A549 (cell line): ENCODE measurements around the gene SPTY2D1. TPM values are rescaled to one million over a fixed set of nuclear protein-coding genes. Genes with fewer than 3 reads are reported as not detected.

ENCODE experiments used
- ATAC-seq, 2 experiments: fragments of 200-7000 bp in 1 of 2; fragments of >200 bp in 1 of 2; cut with Nextera tagmentation in 1 of 2; cut with Tn5 transposase in 1 of 2; 3 replicates each; pipeline versions ENCODE4 v1.8.0 to v1.9.1; 2018 to 2020; ENCODE audit warnings: mild to moderate bottlenecking in 1 of 2, moderate library complexity in 1 of 2
- CTCF ChIA-PET: fragments of 300-600 bp; sonication (Branson Sonifier 250); formaldehyde crosslinking; extraction: SDS; loops from one replicate; lab custom pipeline; 2021; ENCODE audit warnings: antibody characterized with exemption, inconsistent platforms; lab: Yijun Ruan, JAX
- POLR2A ChIA-PET: fragments of 350-600 bp; formaldehyde crosslinking; extraction: SDS; loops from one replicate; lab custom pipeline; 2021; ENCODE audit warnings: antibody characterized with exemption, inconsistent platforms; lab: Yijun Ruan, JAX
- DNase-seq, 2 experiments: peaks; one replicate each; pipeline versions ENCODE4 v3.0.0 to v3.0.0-alpha.2; 2011 to 2016; ENCODE audit warnings: low read depth in 1 of 2, low spot score in 1 of 2
- FAIRE-seq: peaks from 2 replicates; lab custom pipeline; 2011; peaks lifted over from hg19 to GRCh38; lab: Jason Lieb, UNC
- H3K27ac ChIP-seq, 2 experiments: fragments of >200 bp; sonication (Bioruptor Twin); formaldehyde crosslinking; 3 replicates each; pipeline ENCODE4 v1.5.1; 2016 to 2017
- H3K4me1 ChIP-seq: fragments of >200 bp; sonication (Bioruptor Twin); formaldehyde crosslinking; 3 replicates; pipeline ENCODE4 v1.6.1; 2016
- H3K4me2 ChIP-seq: fragments of >200 bp; sonication (Bioruptor Twin); formaldehyde crosslinking; 3 replicates; pipeline ENCODE4 v1.6.1; 2016
- H3K4me3 ChIP-seq: fragments of >200 bp; sonication (Bioruptor Twin); formaldehyde crosslinking; 3 replicates; pipeline ENCODE4 v1.5.1; 2016
- H3K9me3 ChIP-seq: fragments of >200 bp; sonication (Bioruptor Twin); formaldehyde crosslinking; 3 replicates; pipeline ENCODE4 v1.6.1; 2016
- CBX8 ChIP-seq: fragments of 200-600 bp; sonication (generic); IDR thresholded peaks from 2 replicates; pipeline ENCODE4 v1.6.1; 2016
- CHD4 ChIP-seq: fragments of 200-600 bp; sonication (generic); IDR thresholded peaks from 2 replicates; pipeline ENCODE4 v1.6.1; 2016; ENCODE audit warnings: antibody characterized with exemption, mild to moderate bottlenecking, borderline replicate concordance
- EHF ChIP-seq: fragments of 250-450 bp; sonication (Bioruptor Pico); IDR thresholded peaks from 2 replicates; pipeline ENCODE4 v1.5.0; 2020; ENCODE audit warnings: mild to moderate bottlenecking
- EHMT2 ChIP-seq: fragments of 200-600 bp; sonication (generic); IDR thresholded peaks from 2 replicates; pipeline ENCODE4 v1.6.1; 2016; ENCODE audit warnings: antibody characterized with exemption, low read depth, mild to moderate bottlenecking, moderate library complexity
- EP300 ChIP-seq, 2 experiments: fragments of >200 bp; sonication (Bioruptor Twin); formaldehyde crosslinking; IDR thresholded peaks; 2 replicates in 1 of 2; 3 replicates in 1 of 2; pipeline ENCODE4 v1.6.1; 2016 to 2017
- FOSL2 ChIP-seq, 2 experiments: fragments of 450-650 bp in 1 of 2; fragments of >200 bp in 1 of 2; sonication (Bioruptor Twin) in 1 of 2; formaldehyde crosslinking; IDR thresholded peaks; 2 replicates each; pipeline versions ENCODE4 v1.5.0 to v1.6.1; 2016 to 2020; ENCODE audit warnings: mild to moderate bottlenecking in 1 of 2, moderate library complexity in 1 of 2
- FOXS1 ChIP-seq: fragments of 250-450 bp; sonication (Bioruptor Pico); IDR thresholded peaks from 2 replicates; pipeline ENCODE4 v1.5.0; 2020; ENCODE audit warnings: mild to moderate bottlenecking, moderate library complexity
- GATA3 ChIP-seq: IDR thresholded peaks from 2 replicates; pipeline ENCODE4 v1.6.1; 2012; ENCODE audit warnings: borderline replicate concordance
- HEYL ChIP-seq: fragments of 250-450 bp; sonication (Bioruptor Pico); IDR thresholded peaks from 2 replicates; pipeline ENCODE4 v1.8.0; 2021; ENCODE audit warnings: mild to moderate bottlenecking, moderate library complexity
- HOXA7 ChIP-seq: fragments of 250-450 bp; sonication (Bioruptor Pico); IDR thresholded peaks from 2 replicates; pipeline ENCODE4 v1.5.0; 2020; ENCODE audit warnings: mild to moderate bottlenecking, moderate library complexity
- HOXB13 ChIP-seq: fragments of 250-450 bp; sonication (Bioruptor Pico); IDR thresholded peaks from 2 replicates; pipeline ENCODE4 v1.5.0; 2020; ENCODE audit warnings: low read depth, mild to moderate bottlenecking, moderate library complexity
- HOXB5 ChIP-seq: fragments of 250-450 bp; sonication (Bioruptor Pico); IDR thresholded peaks from 2 replicates; pipeline ENCODE4 v1.5.0; 2020; ENCODE audit warnings: mild to moderate bottlenecking, moderate library complexity
- JUN ChIP-seq, 2 experiments: fragments of >200 bp; sonication (Bioruptor Twin); formaldehyde crosslinking; IDR thresholded peaks; 2 replicates in 1 of 2; 3 replicates in 1 of 2; pipeline ENCODE4 v1.6.1; 2016 to 2017
- KDM5A ChIP-seq: fragments of 200-600 bp; sonication (generic); IDR thresholded peaks from 2 replicates; pipeline ENCODE4 v1.6.1; 2016; ENCODE audit warnings: antibody characterized with exemption, mild to moderate bottlenecking
- MAFK ChIP-seq: fragments of 450-650 bp; IDR thresholded peaks from 2 replicates; pipeline ENCODE4 v1.6.1; 2014; ENCODE audit not compliant: partially characterized antibody
- MAZ ChIP-seq: fragments of 150-350 bp; IDR thresholded peaks from 2 replicates; pipeline ENCODE4 v1.6.1; 2014; ENCODE audit warnings: antibody characterized with exemption, low read depth, low read length, borderline replicate concordance
- MYC ChIP-seq: IDR thresholded peaks from 2 replicates; pipeline ENCODE4 v1.6.1; 2012; ENCODE audit warnings: mild to moderate bottlenecking, inconsistent platforms, low read length, improper control_type of control experiment, borderline replicate concordance
- NFE2L2 ChIP-seq: fragments of 150-350 bp; conservative IDR thresholded peaks from 2 replicates; pipeline ENCODE4 v1.6.1; 2014; ENCODE audit warnings: low read length
- RCOR1 ChIP-seq: fragments of 150-350 bp; IDR thresholded peaks from 2 replicates; pipeline ENCODE4 v1.6.1; 2014; ENCODE audit warnings: antibody characterized with exemption, low read length, low read depth
- RNF2 ChIP-seq: fragments of 200-600 bp; sonication (generic); IDR thresholded peaks from 2 replicates; pipeline ENCODE4 v1.6.1; 2016; ENCODE audit warnings: low read depth, mild to moderate bottlenecking, antibody characterized with exemption, moderate library complexity, borderline replicate concordance
- SREBF2 ChIP-seq: fragments of 450-650 bp; IDR thresholded peaks from 2 replicates; pipeline ENCODE4 v1.6.1; 2014; ENCODE audit warnings: mild to moderate bottlenecking, moderate library complexity
- TFCP2L1 ChIP-seq: fragments of 250-450 bp; sonication (Bioruptor Pico); IDR thresholded peaks from 2 replicates; pipeline ENCODE4 v1.5.0; 2021; ENCODE audit warnings: mild to moderate bottlenecking
- ZC3H11A ChIP-seq: fragments of 450-650 bp; IDR thresholded peaks from 2 replicates; pipeline ENCODE4 v1.6.1; 2014; ENCODE audit warnings: antibody characterized with exemption, mild to moderate bottlenecking
- ZFP36 ChIP-seq: fragments of 450-650 bp; IDR thresholded peaks from 2 replicates; pipeline ENCODE4 v1.6.1; 2014; ENCODE audit warnings: borderline replicate concordance; ENCODE audit not compliant: partially characterized antibody
- ZNF302 ChIP-seq: fragments of 250-450 bp; sonication (Bioruptor Pico); IDR thresholded peaks from 2 replicates; pipeline ENCODE4 v1.9.0; 2021; ENCODE audit warnings: inconsistent platforms, mild to moderate bottlenecking, moderate library complexity
- WGBS: methylation state at CpG from one replicate; pipeline ENCODE4 v1.1.6; 2017; ENCODE audit errors: missing lambda C conversion rate; 5-methylcytosine and 5-hydroxymethylcytosine counted together
- polyA plus RNA-seq, 4 experiments: library from polyadenylated mRNA; depleted of rRNA in 3 of 4; stranded (reverse); fragments of >200 nt; fragmentation: RNase III in 1 of 4; extraction: RNeasy Plus Mini Kit Qiagen cat#74134 plus additional on column Dnase treatment in 1 of 4; gene quantifications; 2 replicates in 3 of 4; 3 replicates in 1 of 4; pipeline ENCODE4 v1.2.3, GENCODE V29; 2011 to 2017
- TF ChIP-seq, protein P1 (sequence below): IDR thresholded peaks from 2 replicates; pipeline ENCODE4 v1.6.1; 2012
- TF ChIP-seq, protein P2 (sequence below): fragments of >200 bp; sonication (Bioruptor Twin); formaldehyde crosslinking; IDR thresholded peaks from 3 replicates; pipeline ENCODE4 v1.6.1; 2016
- TF ChIP-seq, protein P3 (sequence below): fragments of 200-600 bp; sonication (generic); IDR thresholded peaks from 2 replicates; pipeline ENCODE4 v1.6.1; 2016; ENCODE audit warnings: antibody characterized with exemption, mild to moderate bottlenecking, moderate library complexity

Gene SPTY2D1
- polyA plus RNA-seq, 2 of the 4 experiments (the other 2 are of a cell fraction) = 14.1 to 24.6 TPM

DNA sequence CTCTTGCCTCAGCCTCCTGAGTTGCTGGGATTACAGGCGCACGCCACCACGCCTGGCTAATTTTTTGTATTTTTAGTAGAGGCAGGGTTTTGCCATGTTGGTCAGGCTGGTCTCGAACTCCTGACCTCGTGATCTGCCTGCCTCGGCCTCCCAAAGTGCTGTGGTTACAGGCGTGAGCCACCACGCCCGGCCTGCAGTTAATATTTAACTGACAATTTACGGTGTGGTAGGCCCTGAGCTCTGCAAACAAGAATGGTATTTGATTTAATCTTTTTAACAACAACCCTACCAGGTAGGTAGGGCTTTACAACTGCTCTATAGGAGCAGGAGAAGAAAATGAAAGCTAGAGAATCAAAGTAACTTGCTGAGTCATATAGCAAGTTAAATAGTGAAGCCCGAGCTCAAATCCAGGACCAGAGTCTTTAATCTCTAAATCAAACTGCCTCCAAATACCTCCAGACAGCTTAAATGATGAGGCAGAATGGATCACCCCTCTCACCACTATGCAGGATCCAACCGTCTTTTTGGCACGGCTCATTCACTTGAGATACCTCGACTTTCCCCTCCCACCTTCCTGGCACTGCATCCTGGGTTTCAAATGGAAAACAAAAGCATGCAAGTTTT lies 55.1 kb downstream of the SPTY2D1 start:
- DNase-seq (peak; percentile 43 to 84), ATAC-seq (peak; percentile 77 to 89), FAIRE-seq (peak; percentile 18)
- H3K9me3 ChIP-seq = 0 out of 3 replicates have a peak, but pooled peaks cover 2% of the 10 kb centered on the region
- peaks cover 21% of the 10 kb centered on the region for H3K4me1 ChIP-seq
- POLR2A ChIA-PET = interaction anchor here (0.6 to 2.0 kb wide), 4 partner anchors 9 to 52 kb away, joined by 3 to 10 read pairs (median 4); partner anchors contain the start of genes TSG101 and UEVLD
- CTCF ChIA-PET = interaction anchor here (0.7 to 2.0 kb wide), 5 partner anchors 9 to 39 kb away, joined by 3 to 7 read pairs (median 3); partner anchors contain the start of gene UEVLD
- peak overlapping the region; percentile 16 for H3K4me3 ChIP-seq
- TF ChIP-seq, protein P1, sequence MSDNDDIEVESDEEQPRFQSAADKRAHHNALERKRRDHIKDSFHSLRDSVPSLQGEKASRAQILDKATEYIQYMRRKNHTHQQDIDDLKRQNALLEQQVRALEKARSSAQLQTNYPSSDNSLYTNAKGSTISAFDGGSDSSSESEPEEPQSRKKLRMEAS = peak; percentile 35; the same call in 1 of the 2 replicates
- TF ChIP-seq HOXA7 (CRISPR knock-in tag) (no peak), HOXB5 (peak; percentile 6; the same call in 1 of the 2 replicates), HEYL (CRISPR knock-in tag) (no peak), NFE2L2 (peak; percentile 61), RNF2 (no peak), ZNF302 (0 out of 2 replicates have a peak, but pooled peaks have one; percentile 28), SREBF2 (no peak), KDM5A (no peak), FOSL2 (IDR thresholded peaks at IDR 0.05) (no peak), FOSL2 (CRISPR knock-in tag; IDR thresholded peaks at IDR 0.05) (peak; percentile 46; the same call in 1 of the 2 replicates), ZFP36 (no peak), GATA3 (peak; percentile 73; the same call in 1 of the 2 replicates), JUN (IDR thresholded peaks at IDR 0.05) (0 out of 5 replicates have a peak, but pooled peaks of 1 of the 2 experiments have one; percentile 32), CHD4 (peak; percentile 59; the same call in 1 of the 2 replicates), MAFK (peak; percentile 93), RCOR1 (no peak), HOXB13 (CRISPR knock-in tag) (0 out of 2 replicates have a peak, but pooled peaks have one; percentile 48), EP300 (IDR thresholded peaks at IDR 0.05) (no peak), EHF (CRISPR knock-in tag) (peak; percentile 48; the same call in 1 of the 2 replicates)
- TF ChIP-seq, protein P2, sequence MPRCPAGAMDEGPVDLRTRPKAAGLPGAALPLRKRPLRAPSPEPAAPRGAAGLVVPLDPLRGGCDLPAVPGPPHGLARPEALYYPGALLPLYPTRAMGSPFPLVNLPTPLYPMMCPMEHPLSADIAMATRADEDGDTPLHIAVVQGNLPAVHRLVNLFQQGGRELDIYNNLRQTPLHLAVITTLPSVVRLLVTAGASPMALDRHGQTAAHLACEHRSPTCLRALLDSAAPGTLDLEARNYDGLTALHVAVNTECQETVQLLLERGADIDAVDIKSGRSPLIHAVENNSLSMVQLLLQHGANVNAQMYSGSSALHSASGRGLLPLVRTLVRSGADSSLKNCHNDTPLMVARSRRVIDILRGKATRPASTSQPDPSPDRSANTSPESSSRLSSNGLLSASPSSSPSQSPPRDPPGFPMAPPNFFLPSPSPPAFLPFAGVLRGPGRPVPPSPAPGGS = no peak
- TF ChIP-seq, protein P3, sequence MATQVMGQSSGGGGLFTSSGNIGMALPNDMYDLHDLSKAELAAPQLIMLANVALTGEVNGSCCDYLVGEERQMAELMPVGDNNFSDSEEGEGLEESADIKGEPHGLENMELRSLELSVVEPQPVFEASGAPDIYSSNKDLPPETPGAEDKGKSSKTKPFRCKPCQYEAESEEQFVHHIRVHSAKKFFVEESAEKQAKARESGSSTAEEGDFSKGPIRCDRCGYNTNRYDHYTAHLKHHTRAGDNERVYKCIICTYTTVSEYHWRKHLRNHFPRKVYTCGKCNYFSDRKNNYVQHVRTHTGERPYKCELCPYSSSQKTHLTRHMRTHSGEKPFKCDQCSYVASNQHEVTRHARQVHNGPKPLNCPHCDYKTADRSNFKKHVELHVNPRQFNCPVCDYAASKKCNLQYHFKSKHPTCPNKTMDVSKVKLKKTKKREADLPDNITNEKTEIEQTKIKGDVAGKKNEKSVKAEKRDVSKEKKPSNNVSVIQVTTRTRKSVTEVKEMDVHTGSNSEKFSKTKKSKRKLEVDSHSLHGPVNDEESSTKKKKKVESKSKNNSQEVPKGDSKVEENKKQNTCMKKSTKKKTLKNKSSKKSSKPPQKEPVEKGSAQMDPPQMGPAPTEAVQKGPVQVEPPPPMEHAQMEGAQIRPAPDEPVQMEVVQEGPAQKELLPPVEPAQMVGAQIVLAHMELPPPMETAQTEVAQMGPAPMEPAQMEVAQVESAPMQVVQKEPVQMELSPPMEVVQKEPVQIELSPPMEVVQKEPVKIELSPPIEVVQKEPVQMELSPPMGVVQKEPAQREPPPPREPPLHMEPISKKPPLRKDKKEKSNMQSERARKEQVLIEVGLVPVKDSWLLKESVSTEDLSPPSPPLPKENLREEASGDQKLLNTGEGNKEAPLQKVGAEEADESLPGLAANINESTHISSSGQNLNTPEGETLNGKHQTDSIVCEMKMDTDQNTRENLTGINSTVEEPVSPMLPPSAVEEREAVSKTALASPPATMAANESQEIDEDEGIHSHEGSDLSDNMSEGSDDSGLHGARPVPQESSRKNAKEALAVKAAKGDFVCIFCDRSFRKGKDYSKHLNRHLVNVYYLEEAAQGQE = no peak
- peak overlapping the region; percentile 68 to 84 for H3K27ac ChIP-seq
- peak overlapping the region; percentile 65 for H3K4me2 ChIP-seq
- WGBS = 28% methylated on average over 14 of the region's 14 CpGs

DNA sequence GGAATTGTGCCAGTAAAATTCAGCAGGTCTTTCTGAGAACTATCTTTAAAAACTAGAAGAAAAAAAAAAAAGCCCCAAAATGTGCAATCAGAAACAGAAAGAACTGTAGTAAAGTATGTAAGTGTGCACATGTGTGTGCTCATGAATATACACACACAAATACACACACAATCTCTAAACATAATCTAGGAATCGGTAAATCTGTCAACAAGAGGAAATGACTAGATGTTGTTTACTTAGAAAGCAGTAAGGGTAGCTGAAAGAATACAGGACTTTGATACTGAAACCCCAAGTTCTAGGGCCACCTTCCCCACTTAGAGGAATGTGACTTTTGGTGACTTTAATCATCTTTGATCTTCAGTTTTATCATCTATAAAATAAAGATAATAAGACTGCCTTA lies 58.8 kb downstream of the SPTY2D1 start:
- Histone ChIP-seq H3K4me3 (no peak overlapping the region), H3K4me2 (no peak overlapping the region), H3K27ac (no peak overlapping the region), H3K4me1 (peaks cover 10% of the 10 kb centered on the region)
- no peak for DNase-seq
- WGBS = 11% methylated on average over 1 of the region's 1 CpG
- FAIRE-seq = no peak
- no peak for ATAC-seq
- no peak for TF ChIP-seq MAZ
- TF ChIP-seq MAFK = no peak
- TF ChIP-seq ZC3H11A = no peak
- no peak for TF ChIP-seq EHMT2
- TF ChIP-seq CBX8 = no peak
- no peak for TF ChIP-seq MYC
- no peak for TF ChIP-seq HEYL (CRISPR knock-in tag)
- TF ChIP-seq TFCP2L1 (CRISPR knock-in tag) = no peak
- no peak for TF ChIP-seq FOXS1 (CRISPR knock-in tag)
- TF ChIP-seq, all 56 proteins: peak for 0
- CTCF ChIA-PET = interaction anchor here (1.6 kb wide), 1 partner anchor 460 kb away, joined by 3 read pairs; no protein-coding TSS in a partner anchor
- H3K9me3 ChIP-seq = 0 out of 3 replicates have a peak, but pooled peaks cover 2% of the 10 kb centered on the region
- POLR2A ChIA-PET = no interaction called here
